Panc1 (cell line): ENCODE results near the gene ARHGAP12. TPM values are rescaled to one million over a fixed set of nuclear protein-coding genes. Genes with fewer than 3 reads are reported as not detected.

ENCODE experiments used
- ATAC-seq: fragments of 200-7000 bp; cut with Tn5 transposase; 2 replicates; pipeline ENCODE4 v1.9.1; 2020; ENCODE audit warnings: mild to moderate bottlenecking, moderate library complexity
- BruUV-seq: library from RNA; stranded (reverse); fragments of 400-500 nt; replicated peaks from 2 replicates; lab custom pipeline; 2021; lab: Mats Ljungman, UMichigan
- CTCF ChIA-PET: fragments of 300-600 bp; sonication (Branson Sonifier 250); formaldehyde crosslinking; loops from one replicate; lab custom pipeline; 2022; ENCODE audit warnings: antibody characterized with exemption; lab: Charles Lee
- POLR2A ChIA-PET: fragments of 300-600 bp; sonication (Branson Sonifier 250); formaldehyde crosslinking; loops from one replicate; lab custom pipeline; 2022; ENCODE audit warnings: antibody characterized with exemption; lab: Charles Lee
- DNase-seq: peaks from one replicate; pipeline ENCODE4 v3.0.0-alpha.2; 2010; ENCODE audit warnings: low read depth, low spot score
- H3K27ac ChIP-seq: 2 replicates; pipeline ENCODE4 v1.5.1; 2011; ENCODE audit warnings: mild to moderate bottlenecking, low read length, inconsistent platforms
- H3K27me3 ChIP-seq: fragments of 200-500 bp; sonication (Bioruptor generic); 2 replicates; pipeline ENCODE4 v1.6.0; 2014; ENCODE audit warnings: low read length, inconsistent platforms; ENCODE audit not compliant: control insufficient read depth, insufficient read depth
- H3K36me3 ChIP-seq: fragments of 200-500 bp; sonication (Bioruptor generic); 2 replicates; pipeline ENCODE4 v1.5.1; 2014; ENCODE audit warnings: inconsistent platforms, mild to moderate bottlenecking, low read length, moderate library complexity; ENCODE audit not compliant: control insufficient read depth, insufficient read depth
- H3K4me1 ChIP-seq: 2 replicates; pipeline ENCODE4 v1.5.1; 2011; ENCODE audit warnings: inconsistent platforms, mild to moderate bottlenecking, low read length, moderate library complexity; ENCODE audit not compliant: control insufficient read depth, insufficient read depth
- H3K4me3 ChIP-seq, 2 experiments: 2 replicates each; pipeline ENCODE4 v1.5.1; 2011 to 2012; ENCODE audit warnings: low read depth in 2 of 2, low read length in 2 of 2, mild to moderate bottlenecking in 2 of 2, inconsistent platforms in 1 of 2, moderate library complexity in 1 of 2
- H3K9me3 ChIP-seq: fragments of 200-500 bp; sonication (Bioruptor generic); 2 replicates; pipeline ENCODE4 v1.5.1; 2014; ENCODE audit warnings: low read depth, mild to moderate bottlenecking, inconsistent platforms, low read length, moderate library complexity; ENCODE audit not compliant: control insufficient read depth, insufficient read depth
- CTCF ChIP-seq: fragments of 450-650 bp; IDR thresholded peaks from 2 replicates; pipeline ENCODE4 v1.5.1; 2017; ENCODE audit warnings: mild to moderate bottlenecking
- POLR2AphosphoS5 ChIP-seq: IDR thresholded peaks from 2 replicates; pipeline ENCODE4 v1.6.1; 2012; ENCODE audit warnings: mild to moderate bottlenecking, low read depth, low read length, moderate library complexity
- REST ChIP-seq, 2 experiments: IDR thresholded peaks; 2 replicates each; pipeline ENCODE4 v1.6.1; 2011 to 2012; ENCODE audit warnings: low read depth in 2 of 2, control low read depth in 1 of 2, low read length in 1 of 2, mild to moderate bottlenecking in 1 of 2, moderate library complexity in 1 of 2; ENCODE audit not compliant: insufficient read depth in 1 of 2
- SIN3A ChIP-seq: IDR thresholded peaks from 2 replicates; pipeline ENCODE4 v1.6.1; 2012; ENCODE audit warnings: low read depth, mild to moderate bottlenecking, low read length, moderate library complexity, borderline replicate concordance; ENCODE audit not compliant: insufficient read depth
- TCF7L2 ChIP-seq: IDR thresholded peaks from 2 replicates; pipeline ENCODE4 v1.6.1; 2011; ENCODE audit warnings: mild to moderate bottlenecking, low read depth, low read length, inconsistent platforms
- in situ Hi-C: cut with HindIII; loops from 2 replicates; pipeline ENCODE4 v1.10.0; 2016; ENCODE audit warnings: low sequenced_read_pairs, low pct_unique_long_range_greater_than_20kb
- intact Hi-C: fragments of 100-400 bp; cut with micrococcal nuclease; formaldehyde crosslinking; loops from one replicate; pipeline ENCODE4 v1.10.0; 2022; ENCODE audit not compliant: unreplicated experiment
- total RNA-seq: library from RNA; stranded (reverse); gene quantifications from one replicate; pipeline ENCODE4 v1.2.1, GENCODE V29; 2021; ENCODE audit not compliant: unreplicated experiment

Gene ARHGAP12
- total RNA-seq, 1 experiment from 2014 or later = 22.9 TPM

GRCh38 chr10:31832261-31832660, 96.4 kb downstream of the ARHGAP12 start:
- ATAC-seq = no peak
- TF ChIP-seq POLR2AphosphoS5 = no peak
- no peak for TF ChIP-seq CTCF
- TF ChIP-seq SIN3A = no peak
- TF ChIP-seq REST (IDR thresholded peaks at IDR 0.05; ENCODE audit: insufficient read depth in 1 of 2, low read depth in 2 of 2, low read length in 1 of 2) = no peak
- TF ChIP-seq TCF7L2 = no peak
- POLR2A ChIA-PET = no interaction called here

GRCh38 chr10:31830887-31831286, 97.7 kb downstream of the ARHGAP12 start:
- H3K9me3 ChIP-seq = no peaks in the 10 kb centered on the region
- POLR2A ChIA-PET = no interaction called here
- no peaks in the 10 kb centered on the region for H3K27me3 ChIP-seq
- DNase-seq (no peak), ATAC-seq (no peak)
- no peak overlapping the region for H3K4me3 ChIP-seq
- H3K4me1 ChIP-seq = no peaks in the 10 kb centered on the region
- in situ Hi-C loops = no loop called here
- no peaks in the 10 kb centered on the region; the same call in 1 of the 2 replicates for H3K36me3 ChIP-seq
- intact Hi-C loops = no loop called here
- CTCF ChIA-PET = no interaction called here
- no TSS peak for BruUV-seq
- H3K27ac ChIP-seq = no peak overlapping the region
- TF ChIP-seq REST (IDR thresholded peaks at IDR 0.05; ENCODE audit: insufficient read depth in 1 of 2, low read depth in 2 of 2, low read length in 1 of 2) (no peak), POLR2AphosphoS5 (no peak), TCF7L2 (no peak), SIN3A (no peak), CTCF (no peak)

More at GRCh38 chr10:31832261-31832660, 96.4 kb downstream of the ARHGAP12 start:
- no peak for DNase-seq
- H3K9me3 ChIP-seq = no peaks in the 10 kb centered on the region
- no peaks in the 10 kb centered on the region for H3K4me1 ChIP-seq
- BruUV-seq = no TSS peak
- CTCF ChIA-PET = no interaction called here
- H3K27me3 ChIP-seq = no peaks in the 10 kb centered on the region
- H3K36me3 ChIP-seq = no peaks in the 10 kb centered on the region; the same call in 1 of the 2 replicates
- H3K27ac ChIP-seq = no peak overlapping the region
- intact Hi-C loops (no loop called here), in situ Hi-C loops (no loop called here)
- no peak overlapping the region for H3K4me3 ChIP-seq
